M059J (cell line): ENCODE measurements around the gene NCF1. TPM values are rescaled to one million over a fixed set of nuclear protein-coding genes. Genes with fewer than 3 reads are reported as not detected.
"Not testable (repeated sequence)": the region's sequence is repeated elsewhere in the genome, so short reads cannot be mapped to it uniquely, and the experiment has no call there.

Experiments used
- DNase-seq: peaks from one replicate; pipeline ENCODE4 v3.0.0-alpha.2; 2012; ENCODE audit warnings: low read depth
- total RNA-seq: library from RNA; depleted of rRNA; stranded (reverse); fragments of >200 nt; shearing (Covaris generic); gene quantifications from 2 replicates; pipeline ENCODE4 v1.2.3, GENCODE V29; 2014; rRNA removed

NCF1 gene
- total RNA-seq = not detected in 2 replicates

DNA sequence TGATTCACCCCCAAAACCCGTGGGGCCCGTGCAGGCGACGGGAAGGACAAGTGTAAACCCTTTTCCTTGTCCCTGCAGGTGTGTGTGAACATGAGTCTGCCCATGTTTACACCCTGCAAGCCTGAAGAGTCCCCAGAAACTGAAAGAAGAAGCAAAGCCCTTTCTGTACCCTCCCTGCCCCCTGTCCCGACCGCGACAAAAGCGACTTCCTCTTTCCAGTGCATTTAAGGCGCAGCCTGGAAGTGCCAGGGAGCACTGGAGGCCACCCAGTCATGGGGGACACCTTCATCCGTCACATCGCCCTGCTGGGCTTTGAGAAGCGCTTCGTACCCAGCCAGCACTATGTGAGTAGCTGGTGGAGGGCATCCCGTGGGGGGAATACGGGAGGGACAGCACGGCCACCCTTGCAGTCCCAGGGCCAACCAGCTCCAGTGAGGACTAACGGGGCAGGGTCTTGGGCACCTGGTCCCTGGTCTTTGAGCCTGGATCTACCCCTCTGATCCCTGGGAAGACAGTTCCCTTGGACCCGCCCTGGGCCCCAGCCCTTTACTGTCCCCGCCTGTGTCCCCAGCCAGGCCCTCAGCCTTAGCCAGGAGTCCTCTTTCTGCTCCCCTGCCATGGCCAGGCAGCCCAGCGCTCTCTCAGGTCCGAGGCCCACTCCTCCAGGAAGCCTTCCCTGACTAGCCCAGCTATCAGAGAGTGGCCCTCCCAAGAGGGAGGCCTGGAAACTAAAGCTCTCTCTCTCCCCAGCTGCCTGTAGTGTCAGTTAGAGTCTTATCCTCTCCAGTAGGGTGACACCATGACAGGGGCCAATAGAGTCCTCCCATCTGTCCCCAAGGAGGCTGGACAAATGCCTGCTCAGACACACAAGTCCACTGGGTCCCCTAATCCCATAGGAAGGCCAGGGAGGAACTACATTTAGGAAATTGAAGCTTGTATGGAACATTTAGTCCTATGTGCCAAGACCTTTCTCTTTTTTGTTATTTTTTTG is at the start of gene NCF1:
NCF1 (plus strand) TSS at position 252 of the 991 bp plus-strand sequence; CDS start at position 273, 21 bp downstream.
- not testable (repeated sequence) for DNase-seq

DNA sequence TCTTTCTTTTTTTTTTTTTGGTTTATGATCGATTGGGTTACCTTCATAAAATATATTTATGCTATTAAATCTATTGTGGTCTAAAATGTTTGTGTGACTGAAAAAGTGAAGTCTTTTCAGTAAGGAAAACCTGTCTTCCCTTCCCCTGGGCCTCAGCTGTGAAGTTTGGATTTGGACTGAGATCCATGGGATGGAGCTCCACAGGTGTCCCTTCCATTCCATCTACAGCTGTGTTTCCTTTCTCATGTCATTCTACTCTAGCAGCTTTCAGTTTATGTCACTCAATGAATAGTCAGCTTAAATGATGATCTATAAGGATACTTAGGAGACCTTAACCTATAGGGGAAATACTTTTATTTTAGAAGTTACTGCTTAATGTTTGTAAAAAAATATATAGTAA is 48.0 kb upstream of the NCF1 start:
- no peak for DNase-seq

DNA sequence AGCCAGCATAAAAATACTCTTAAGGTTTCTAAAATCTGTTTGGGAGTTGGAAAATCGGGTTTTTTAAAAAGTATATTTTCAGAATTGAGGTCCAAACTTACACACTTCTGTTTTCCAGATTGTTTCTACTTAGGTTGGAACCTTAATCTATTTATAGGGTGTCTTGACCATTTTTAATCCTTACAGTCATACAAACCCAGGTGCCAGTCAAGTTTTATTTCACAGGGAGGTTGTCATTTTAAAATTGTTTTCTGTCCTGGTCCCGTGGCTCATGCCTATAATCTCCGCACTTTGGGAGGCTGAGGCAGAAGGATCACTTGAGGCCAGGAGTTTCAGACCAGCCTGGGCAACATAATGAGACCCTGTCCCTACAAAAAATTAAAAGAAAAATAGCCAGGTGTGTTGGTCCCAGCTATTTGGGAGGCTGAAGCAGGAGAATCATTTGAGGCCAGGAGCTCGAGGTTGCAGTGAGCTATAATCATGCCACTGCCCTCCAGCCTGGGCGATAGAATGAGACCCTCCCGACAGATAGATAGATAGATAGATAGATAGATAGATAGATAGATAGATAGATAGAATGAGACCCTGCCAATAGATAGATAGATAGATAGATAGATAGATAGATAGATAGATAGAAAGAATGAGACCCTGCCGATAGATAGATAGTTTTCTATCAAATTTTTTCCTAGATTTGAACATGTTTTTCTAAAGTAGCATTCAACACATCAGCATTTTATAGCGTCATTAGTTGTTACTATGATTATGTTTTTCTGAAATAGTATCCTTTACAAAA is 47.3 kb upstream of the NCF1 start:
- no peak for DNase-seq

DNA sequence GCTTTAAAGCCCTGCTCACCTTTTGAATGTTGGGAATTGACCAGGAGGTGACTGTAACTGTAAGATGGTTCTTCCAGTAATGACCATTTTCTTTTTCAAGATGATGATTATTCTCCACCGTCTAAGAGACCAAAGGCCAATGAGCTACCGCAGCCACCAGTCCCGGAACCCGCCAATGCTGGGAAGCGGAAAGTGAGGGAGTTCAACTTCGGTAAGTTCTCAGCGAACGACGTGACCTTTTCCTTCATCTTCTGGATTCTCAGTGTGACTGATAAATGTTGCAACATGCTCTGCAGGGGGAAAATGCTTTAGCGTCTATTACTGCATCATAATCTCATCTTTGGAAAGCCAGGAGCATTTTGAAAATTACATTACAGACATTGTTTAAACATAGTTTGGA is 45.1 kb upstream of the NCF1 start:
- not testable (repeated sequence) for DNase-seq

DNA sequence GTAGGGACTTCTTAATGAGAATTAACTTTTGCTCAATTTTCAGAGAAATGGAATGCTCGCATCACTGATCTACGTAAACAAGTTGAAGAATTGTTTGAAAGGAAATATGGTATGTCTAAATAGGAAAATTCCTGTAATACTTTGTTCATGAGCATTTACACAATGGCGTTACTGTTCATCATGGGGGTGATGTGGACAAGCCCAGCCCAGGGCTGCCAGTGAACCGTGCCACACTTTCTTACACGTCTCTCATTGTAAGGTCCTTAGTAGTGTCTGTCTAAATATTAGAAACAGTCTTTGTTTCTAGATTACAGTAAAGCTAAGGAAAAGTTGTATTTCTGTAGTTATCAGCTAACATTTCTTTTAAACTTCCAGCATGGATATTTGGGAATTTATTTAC is 43.6 kb upstream of the NCF1 start:
- not testable (repeated sequence) for DNase-seq

DNA sequence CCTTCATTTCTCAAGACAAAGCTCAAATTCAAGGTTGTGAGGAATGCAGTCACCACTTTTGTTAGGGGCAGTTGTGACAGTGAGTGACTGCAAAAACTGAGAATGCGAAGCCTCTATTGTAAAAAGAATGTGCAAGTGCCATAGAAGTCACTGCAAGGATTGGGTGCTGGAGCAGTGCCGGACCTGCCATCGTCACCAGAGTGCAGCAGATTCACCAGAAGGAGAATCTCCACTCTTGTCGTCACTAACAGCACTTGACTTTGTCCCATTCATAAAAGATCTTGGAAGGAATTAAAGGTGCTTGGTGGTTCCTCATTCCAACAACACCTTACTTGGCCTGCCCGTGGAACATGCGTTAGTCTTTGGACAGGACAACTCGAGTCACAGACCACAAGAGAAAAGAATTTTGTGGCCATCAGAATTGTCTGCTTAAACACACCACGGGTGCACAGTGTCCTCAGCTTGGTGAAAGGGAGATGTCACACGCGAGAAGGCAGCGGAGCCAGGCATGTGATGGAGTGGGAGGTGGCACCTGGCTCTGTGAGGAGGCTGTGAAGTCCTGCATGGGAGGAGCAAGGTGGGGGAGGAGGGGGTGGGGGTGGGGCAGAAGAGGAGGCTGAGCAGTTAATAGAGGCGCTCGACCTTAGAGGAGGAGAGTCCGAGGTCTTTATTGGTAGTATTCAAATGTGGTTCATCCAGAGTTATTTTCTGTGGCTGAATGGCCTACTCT is 33.7 kb upstream of the NCF1 start:
- DNase-seq = not testable (repeated sequence)

DNA sequence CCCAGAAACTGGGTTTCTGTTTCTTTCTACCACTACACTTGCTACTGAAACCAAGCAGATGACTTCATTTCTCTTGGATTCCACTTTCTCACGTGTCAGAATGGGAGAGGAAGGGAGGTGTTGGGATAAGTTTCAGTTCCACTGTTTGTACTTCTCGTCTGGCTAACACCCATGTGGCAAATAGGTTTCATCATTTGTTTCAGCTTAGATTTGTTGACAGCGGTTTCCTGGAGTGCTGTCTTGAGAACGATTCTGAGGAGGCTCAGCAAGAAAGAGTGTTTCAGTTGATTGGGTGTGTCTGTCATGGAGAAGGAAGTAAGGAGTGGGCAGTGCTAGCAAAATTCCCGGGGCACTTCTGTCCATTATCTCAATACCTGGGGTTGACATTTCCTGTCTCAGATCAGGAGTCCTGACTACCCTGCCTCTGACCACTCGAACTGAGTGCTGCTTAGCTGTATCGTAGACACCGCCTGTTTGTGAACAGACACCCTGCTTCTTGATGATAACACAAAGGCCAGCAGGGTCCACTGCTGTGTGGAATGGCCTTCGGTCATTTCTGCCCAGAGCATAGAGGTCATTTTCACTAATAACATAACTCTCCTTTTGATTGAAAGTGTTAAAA is 29.8 kb upstream of the NCF1 start:
- DNase-seq = not testable (repeated sequence)

DNA sequence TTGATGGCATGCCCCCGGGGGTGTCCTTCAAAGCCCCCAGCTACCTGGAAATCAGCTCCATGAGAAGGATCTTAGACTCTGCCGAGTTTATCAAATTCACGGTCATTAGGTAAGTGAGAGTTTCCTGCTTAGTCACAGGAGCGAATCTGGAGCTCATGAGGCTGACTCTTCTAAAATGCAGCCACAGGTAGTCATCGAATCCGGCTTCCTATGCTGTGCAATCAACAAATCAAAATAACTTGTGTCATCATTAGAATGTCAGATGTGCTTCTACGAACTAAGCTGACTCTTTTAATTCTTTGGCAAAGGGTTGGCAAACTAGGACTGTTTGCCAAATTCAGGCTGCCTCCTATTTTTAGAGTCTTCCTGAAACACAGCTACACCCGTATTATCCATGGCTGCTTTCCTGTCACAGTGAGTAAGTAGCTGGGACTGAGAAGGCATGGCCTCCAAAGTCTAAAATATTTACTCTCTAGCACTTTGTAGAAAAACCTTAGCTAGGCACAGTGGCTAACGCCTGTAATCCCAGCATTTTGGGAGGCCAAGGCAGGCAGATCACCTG is 19.8 kb upstream of the NCF1 start:
- not testable (repeated sequence) for DNase-seq

DNA sequence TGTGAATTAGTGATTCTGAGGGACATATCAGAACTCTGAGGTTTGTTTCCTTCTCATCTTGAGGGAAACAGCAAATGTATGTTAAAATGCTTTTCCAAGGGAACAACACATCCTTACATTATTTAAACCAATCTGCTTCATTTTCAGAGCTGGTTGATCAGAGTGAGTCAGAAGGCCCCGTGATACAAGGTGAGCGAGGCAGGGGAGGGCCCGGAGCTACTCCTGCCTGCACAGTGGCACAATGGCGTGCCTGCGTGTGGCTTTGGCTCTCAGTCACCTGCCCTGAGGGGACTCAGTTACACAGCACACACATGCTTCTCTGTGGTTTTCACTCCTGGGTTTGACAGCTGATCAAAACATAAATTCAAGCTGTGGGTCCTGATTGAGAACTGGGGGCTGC is 17.1 kb upstream of the NCF1 start:
- not testable (repeated sequence) for DNase-seq

DNA sequence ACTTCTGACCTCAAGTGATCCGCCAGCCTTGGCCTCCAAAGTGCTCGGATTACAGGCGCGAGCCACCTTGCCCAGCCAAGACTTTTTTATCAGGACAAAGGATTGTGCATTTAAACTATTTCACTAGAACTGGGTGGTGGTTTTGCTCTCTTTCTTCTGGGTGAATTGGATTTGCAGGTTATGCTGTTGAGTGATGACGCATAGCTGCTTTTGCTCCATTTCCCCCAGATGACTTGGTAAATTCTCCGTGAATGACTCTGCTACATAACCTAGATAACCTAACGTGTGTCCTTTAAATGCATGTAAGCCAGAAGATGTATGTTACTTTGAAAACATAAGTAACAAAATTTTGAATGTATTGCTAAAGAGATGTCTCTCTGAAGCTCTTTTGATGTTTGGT is 15.5 kb upstream of the NCF1 start:
- DNase-seq = not testable (repeated sequence)

DNA sequence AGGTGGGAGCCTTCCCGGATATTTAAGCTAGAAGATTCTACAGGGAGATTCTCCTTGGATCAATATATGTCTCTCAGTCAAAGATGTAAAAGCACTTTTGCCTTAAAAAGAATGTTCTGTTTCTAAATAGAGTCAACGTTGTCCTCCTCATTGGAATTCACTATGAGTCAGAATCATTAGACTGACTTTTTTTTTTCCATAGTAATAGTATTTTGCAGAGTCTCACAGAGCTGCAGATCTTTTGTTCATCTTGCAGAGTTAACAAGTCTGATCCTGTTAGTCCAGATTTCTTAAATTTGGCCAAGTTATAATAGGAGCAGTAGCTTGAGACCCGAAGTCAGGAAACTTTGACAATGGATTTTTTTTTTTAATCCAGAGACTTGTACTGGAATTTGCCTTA is 14.8 kb upstream of the NCF1 start:
- DNase-seq = not testable (repeated sequence)

DNA sequence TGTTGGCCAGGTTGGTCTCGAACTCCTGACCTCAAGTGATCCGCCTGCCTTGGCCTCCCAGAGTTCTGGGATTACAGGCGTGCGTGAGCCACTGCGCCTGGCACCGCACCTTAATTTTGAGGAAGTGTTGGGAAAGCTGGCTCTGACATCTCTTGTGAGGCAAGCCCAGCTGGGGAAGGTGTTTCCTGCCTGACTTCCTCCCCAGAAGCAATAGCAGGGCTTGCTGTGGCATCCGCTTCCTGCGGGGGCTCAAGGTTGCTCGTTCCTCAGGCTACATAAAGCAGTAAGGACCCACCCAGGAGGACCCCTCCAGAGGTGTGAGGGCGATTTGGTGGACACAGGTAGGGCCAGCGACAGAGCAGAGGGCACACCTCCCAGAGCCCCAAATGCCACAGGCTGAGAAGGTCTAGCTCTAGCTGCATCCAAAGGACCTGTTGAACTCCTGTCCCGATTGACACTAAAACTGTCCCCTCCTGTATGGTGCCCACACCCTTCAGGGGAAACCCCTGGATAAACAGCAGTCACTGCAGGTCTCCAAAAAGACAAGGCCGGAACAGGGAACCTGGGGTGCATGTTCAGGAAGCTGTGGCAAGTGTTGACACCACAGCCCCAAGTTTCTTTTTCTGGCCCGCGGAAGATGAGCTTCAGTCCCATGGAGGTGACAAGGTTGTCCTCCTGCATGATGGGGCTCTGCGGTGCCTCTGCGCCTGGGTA is 8.4 kb upstream of the NCF1 start:
- not testable (repeated sequence) for DNase-seq

DNA sequence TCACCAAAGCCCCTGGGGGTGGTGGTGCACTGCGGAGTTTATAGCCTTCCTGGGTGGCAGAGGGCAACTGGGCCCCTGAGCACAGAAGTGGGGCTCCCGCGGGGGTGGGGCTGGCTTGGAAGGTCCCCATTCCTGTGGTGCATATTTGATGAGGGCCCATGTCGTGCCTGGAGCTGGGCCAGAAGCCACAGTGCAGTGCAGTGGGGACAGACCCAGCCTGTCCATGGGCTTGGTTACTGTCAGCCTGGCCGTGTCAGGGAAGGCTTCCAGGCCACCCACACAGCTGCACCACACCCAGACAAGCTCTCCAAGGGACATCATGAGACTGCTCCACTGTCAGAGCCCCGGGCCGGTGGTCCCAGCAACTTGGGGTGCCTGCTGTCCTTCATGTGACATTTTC is 7.3 kb upstream of the NCF1 start:
- DNase-seq = not testable (repeated sequence)

DNA sequence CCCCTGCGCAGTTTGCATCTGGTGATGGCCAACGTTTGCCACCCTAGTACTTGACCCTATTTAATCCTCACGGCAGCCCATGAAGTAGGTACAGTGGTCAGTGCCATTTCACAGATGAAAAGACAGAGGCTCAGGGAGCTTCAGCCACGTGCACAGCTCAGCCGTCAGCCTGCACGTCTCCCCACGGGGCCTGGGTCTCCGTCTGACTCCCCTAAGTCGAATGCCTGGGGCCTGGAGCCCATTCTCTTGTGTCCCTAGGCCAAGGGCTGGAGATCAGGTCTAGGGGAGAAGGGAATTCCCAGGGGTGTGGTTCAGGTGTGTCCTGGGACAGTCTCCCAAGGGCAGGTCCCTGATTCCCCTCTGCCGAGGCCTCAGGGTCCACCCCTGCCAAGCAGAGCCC is 6.8 kb upstream of the NCF1 start:
- DNase-seq = not testable (repeated sequence)

DNA sequence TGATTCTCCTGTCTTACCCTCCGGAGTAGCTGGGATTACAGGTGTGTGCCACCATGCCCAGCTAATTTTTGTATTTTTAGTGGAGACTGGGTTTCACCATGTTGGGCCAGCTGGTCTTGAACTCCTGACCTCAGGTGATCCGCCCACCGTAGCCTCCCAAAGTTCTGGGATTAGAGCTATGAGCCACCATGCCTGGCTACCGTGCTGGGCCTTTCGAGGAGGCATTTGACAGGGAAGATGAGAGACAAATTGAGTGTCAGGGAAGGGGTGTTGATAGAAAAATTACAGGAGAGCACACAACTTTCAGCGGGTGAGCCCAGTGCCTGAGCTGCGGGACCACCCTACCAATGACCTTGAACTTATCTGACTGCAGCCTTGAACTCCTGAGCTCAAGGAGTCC is 3.7 kb upstream of the NCF1 start:
- DNase-seq = not testable (repeated sequence)

DNA sequence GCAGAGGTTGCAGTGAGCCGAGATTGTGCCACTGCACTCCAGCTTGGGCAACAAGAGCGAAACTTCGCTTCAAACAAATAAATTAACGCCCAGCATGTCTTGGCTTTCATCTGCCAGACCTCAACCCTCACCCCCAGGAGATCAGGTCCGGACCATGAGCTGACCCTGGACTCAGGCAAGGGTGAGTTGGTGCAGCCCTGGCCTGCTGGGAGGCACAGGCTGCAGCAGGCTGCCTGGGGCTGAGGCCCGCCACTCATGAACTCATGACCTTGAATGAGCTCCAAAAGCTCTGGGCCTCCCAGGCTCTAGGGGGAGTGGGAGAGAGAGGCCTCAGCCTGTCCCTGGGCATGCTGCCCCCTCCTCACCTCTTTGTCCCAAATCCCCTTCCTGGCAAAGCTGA is 1.7 kb upstream of the NCF1 start:
- DNase-seq = not testable (repeated sequence)

DNA sequence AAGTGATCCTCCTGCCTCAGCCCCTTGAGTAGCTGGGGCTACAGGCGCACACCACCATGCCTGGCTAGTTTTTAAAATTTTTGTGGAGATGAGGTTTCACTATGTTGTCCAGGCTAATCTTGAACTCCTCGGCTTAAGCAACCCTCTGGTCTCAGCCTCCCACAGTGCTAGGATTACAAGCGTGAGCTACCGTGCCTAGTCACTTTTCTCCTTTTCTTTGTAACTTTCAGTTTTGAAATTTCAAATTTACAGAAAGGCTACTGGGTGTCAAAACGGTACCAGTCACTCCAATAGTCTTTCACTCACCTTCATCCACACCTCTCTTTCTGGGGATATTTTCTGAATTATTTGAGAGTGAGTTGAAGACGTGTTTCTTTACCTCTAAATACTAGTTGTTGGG is 1.3 kb downstream of the NCF1 start:
- not testable (repeated sequence) for DNase-seq

DNA sequence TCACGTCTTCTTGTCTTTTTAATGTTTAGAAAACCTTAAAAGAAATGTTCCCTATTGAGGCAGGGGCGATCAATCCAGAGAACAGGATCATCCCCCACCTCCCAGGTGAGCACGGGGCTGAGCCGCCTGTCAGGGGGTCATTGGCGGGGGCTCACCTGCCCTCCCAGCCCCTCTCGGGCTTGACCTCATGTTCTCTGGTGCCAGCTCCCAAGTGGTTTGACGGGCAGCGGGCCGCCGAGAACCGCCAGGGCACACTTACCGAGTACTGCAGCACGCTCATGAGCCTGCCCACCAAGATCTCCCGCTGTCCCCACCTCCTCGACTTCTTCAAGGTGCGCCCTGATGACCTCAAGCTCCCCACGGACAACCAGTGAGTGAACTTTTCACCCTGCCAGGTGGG is 5.2 kb downstream of the NCF1 start:
- not testable (repeated sequence) for DNase-seq

DNA sequence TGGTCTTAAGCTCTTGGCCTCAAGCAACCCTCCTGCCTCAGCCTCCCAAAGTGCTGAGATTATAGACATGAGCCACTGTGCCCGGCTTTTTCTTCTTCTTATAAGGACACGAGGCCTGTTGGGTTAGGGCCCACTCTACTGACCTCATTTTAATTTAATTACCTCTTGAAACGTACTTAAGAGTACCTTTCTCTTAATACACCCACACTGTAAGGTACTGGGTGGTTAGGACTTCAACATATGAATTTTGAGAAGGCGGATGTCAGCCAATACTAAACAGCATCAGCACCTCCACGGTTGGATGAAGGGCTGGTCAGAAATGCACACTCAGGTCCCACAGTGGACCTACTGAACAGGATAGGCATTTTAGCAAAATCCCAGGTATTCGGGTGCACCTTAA is 7.9 kb downstream of the NCF1 start:
- DNase-seq = not testable (repeated sequence)

DNA sequence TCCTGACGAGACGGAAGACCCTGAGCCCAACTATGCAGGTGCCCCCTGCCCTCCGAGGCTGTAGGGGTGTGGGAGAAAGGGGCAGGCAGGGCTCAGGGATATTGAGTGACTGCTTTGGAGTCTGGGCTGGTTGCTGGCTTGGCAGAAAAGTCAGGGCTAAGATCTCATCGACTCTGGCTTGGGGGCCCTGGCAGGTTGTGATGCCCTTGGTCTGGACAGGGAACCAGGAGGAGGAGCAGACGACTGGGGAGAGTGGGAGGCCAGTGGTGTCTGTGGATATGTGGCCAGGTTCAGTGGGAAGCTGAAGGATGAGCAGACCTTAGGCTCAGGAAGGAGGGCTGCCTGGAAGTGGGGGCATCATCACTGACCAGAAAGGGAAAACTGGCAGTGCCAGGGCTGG is 9.8 kb downstream of the NCF1 start:
- DNase-seq = not testable (repeated sequence)
